ENCODE data around the gene BICRAL. TPM values are rescaled to one million over a fixed set of nuclear protein-coding genes. Genes with fewer than 3 reads are reported as not detected.
A peak's percentile ranks its signal among the peaks of the same experiment; 100 is the strongest.

BICRAL gene
- total and polyA plus RNA-seq, 2 donors from 2014 or later = 2.7 to 20.9 TPM

DNA sequence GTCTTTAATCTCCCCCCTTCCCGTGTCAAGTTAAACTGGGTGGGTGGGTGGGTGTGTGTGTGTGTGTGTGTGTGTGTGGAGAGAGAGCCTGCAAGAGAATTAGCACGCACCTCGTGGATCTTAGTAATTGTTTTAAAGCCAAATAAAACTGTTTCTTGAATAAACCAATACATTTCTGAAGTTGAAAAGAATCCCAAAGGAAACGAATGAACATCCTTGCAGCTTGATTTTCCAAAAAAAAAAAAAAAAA is 381 bp upstream of the BICRAL start:
- Histone ChIP-seq H3K9ac (ENCODE audit: low read length in 3 of 3) (peak overlapping the region in 2 of 3 donors; percentile 5 to 42), H3K9me3 (ENCODE audit: control insufficient read depth in 2 of 3, insufficient read depth in 1 of 3, low read length in 3 of 3) (no peaks in the 10 kb centered on the region), H3K27ac (ENCODE audit: low read depth in 2 of 2, low read length in 2 of 2) (peak overlapping the region in 1 of 2 donors; percentile 78), H3K27me3 (ENCODE audit: control insufficient read depth, insufficient read depth, low read length) (no peaks in the 10 kb centered on the region), H3K4me1 (ENCODE audit: control insufficient read depth in 2 of 3, insufficient read depth in 2 of 3, low read depth in 1 of 3, low read length in 3 of 3) (peaks cover 3 to 12% (median 7%) of the 10 kb centered on the region in 3 donors), H3K36me3 (ENCODE audit: control insufficient read depth in 2 of 3, insufficient read depth in 3 of 3, low read length in 3 of 3) (no peaks in the 10 kb centered on the region), H3K4me3 (ENCODE audit: low read length in 3 of 3) (peak overlapping the region in 2 of 3 donors; percentile 42 to 58)
- TF ChIP-seq, protein P1, sequence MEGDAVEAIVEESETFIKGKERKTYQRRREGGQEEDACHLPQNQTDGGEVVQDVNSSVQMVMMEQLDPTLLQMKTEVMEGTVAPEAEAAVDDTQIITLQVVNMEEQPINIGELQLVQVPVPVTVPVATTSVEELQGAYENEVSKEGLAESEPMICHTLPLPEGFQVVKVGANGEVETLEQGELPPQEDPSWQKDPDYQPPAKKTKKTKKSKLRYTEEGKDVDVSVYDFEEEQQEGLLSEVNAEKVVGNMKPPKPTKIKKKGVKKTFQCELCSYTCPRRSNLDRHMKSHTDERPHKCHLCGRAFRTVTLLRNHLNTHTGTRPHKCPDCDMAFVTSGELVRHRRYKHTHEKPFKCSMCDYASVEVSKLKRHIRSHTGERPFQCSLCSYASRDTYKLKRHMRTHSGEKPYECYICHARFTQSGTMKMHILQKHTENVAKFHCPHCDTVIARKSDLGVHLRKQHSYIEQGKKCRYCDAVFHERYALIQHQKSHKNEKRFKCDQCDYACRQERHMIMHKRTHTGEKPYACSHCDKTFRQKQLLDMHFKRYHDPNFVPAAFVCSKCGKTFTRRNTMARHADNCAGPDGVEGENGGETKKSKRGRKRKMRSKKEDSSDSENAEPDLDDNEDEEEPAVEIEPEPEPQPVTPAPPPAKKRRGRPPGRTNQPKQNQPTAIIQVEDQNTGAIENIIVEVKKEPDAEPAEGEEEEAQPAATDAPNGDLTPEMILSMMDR (IDR thresholded peaks at IDR 0.05; ENCODE audit: borderline replicate concordance, extremely low read depth, insufficient read depth) = no peak
- DNase-seq (no peak), FAIRE-seq (no peak)
- intact Hi-C loops (cut with DNase I) = no loop called here

DNA sequence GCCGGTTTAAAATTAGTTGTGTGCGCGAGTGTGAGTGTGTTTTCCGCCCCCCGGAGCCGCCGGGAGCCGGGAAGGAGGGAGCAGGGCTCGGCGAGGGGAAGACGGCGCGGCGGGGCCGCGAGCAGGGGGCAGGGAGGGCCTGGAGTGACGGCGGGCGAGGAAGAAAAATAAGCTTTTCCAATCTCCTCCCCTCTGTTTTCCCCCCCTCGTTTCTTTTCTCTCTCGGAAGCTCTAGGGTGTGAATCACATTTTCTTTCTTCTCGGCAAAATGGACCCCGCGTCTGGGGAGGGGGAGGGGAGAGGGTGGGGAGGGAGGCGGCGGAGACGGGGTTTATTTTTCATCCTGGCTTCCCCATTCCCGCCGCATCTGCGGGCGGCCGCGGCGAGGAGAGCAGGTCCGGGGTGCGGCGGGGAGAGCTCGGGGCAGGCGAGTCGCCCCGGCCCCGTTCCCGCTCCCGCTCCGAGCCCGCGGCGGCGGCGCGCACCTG is 881 bp downstream of the BICRAL start:
- peak overlapping the region; percentile 59 to 98 (median 92) for H3K4me3 ChIP-seq (ENCODE audit: low read length in 3 of 3)
- H3K36me3 ChIP-seq (ENCODE audit: control insufficient read depth in 2 of 3, insufficient read depth in 3 of 3, low read length in 3 of 3) = no peaks in the 10 kb centered on the region
- peak overlapping the region; percentile 11 to 99 (median 99) for H3K9ac ChIP-seq (ENCODE audit: low read length in 3 of 3)
- H3K27ac ChIP-seq (ENCODE audit: low read depth in 2 of 2, low read length in 2 of 2) = peak overlapping the region; percentile 100
- intact Hi-C loops (cut with DNase I) = no loop called here
- H3K9me3 ChIP-seq (ENCODE audit: control insufficient read depth in 2 of 3, insufficient read depth in 1 of 3, low read length in 3 of 3) = no peaks in the 10 kb centered on the region
- FAIRE-seq (no peak), DNase-seq (peak; percentile 81 to 95 (median 92))
- TF ChIP-seq, protein P1 (IDR thresholded peaks at IDR 0.05; ENCODE audit: borderline replicate concordance, extremely low read depth, insufficient read depth) = no peak
- H3K27me3 ChIP-seq (ENCODE audit: control insufficient read depth, insufficient read depth, low read length) = no peaks in the 10 kb centered on the region
- peaks cover 6 to 20% (median 7%) of the 10 kb centered on the region in 3 donors for H3K4me1 ChIP-seq (ENCODE audit: control insufficient read depth in 2 of 3, insufficient read depth in 2 of 3, low read depth in 1 of 3, low read length in 3 of 3)

DNA sequence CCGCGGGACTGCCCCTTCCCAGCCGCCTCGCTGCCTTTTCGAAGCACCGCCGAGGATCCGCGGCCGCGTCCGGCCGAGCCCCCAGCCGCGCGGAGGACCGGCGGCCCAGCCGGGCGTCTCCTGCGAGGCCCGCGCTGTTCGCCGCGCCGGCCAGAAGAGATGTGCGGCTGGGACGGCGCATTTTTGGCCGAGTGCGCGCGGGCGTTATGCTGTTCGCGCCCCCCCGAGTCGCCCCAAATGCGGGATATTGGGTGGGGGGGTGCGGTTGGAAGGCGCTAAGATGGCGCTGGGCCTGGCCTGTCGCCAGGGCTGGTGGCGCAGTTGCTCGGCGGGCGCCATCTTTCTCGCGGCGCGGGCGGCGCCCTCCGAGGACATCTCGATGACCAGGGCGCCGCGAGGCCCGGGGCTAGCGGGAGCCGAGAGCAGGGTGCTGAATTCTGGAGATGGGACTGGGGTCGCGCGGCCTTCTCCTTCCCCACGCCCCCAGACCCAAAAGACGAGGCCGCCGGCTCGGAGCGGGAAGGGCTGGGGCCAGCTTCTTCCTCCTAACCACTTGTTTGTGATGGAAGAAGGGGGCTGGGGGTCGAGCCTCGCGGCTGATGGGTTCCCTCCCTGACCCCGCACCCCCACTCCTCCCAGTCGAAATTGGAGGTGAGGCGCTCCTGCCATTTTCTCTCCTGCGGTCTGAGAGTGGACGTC is 1.5 kb downstream of the BICRAL start:
- H3K4me3 ChIP-seq (ENCODE audit: low read length in 3 of 3) = peak overlapping the region; percentile 92 to 98 (median 94)
- TF ChIP-seq, protein P1 (IDR thresholded peaks at IDR 0.05; ENCODE audit: borderline replicate concordance, extremely low read depth, insufficient read depth) = no peak
- no peak for FAIRE-seq
- intact Hi-C loops (cut with DNase I) = no loop called here
- peak overlapping the region; percentile 100 for H3K27ac ChIP-seq (ENCODE audit: low read depth in 2 of 2, low read length in 2 of 2)
- H3K9me3 ChIP-seq (ENCODE audit: control insufficient read depth in 2 of 3, insufficient read depth in 1 of 3, low read length in 3 of 3) = no peaks in the 10 kb centered on the region
- H3K36me3 ChIP-seq (ENCODE audit: control insufficient read depth in 2 of 3, insufficient read depth in 3 of 3, low read length in 3 of 3) = no peaks in the 10 kb centered on the region
- H3K9ac ChIP-seq (ENCODE audit: low read length in 3 of 3) = peak overlapping the region; percentile 95 to 99 (median 99)
- DNase-seq = peak; percentile 67 to 94 (median 87)
- H3K27me3 ChIP-seq (ENCODE audit: control insufficient read depth, insufficient read depth, low read length) = no peaks in the 10 kb centered on the region
- peaks cover 4 to 17% (median 4%) of the 10 kb centered on the region in 3 donors for H3K4me1 ChIP-seq (ENCODE audit: control insufficient read depth in 2 of 3, insufficient read depth in 2 of 3, low read depth in 1 of 3, low read length in 3 of 3)

All from kidney (tissue), 14 donors.